GM12878 (cell line): ENCODE data around the gene METAP1. TPM values are rescaled to one million over a fixed set of nuclear protein-coding genes. Genes with fewer than 3 reads are reported as not detected.
A peak's percentile ranks its signal among the peaks of the same experiment; 100 is the strongest.

Experiments used
- ASH2L ChIP-seq: fragments of 300-600, 200-600 bp; sonication (generic); IDR thresholded peaks from 2 replicates; pipeline ENCODE4 v1.6.1; 2017; ENCODE audit warnings: low read depth, mild to moderate bottlenecking, borderline replicate concordance
- ELK1 ChIP-seq: IDR thresholded peaks from 2 replicates; pipeline ENCODE4 v1.6.1; 2012; ENCODE audit warnings: low read depth, low read length, improper control_type of control experiment
- HCFC1 ChIP-seq: fragments of 150-350 bp; IDR thresholded peaks from 2 replicates; pipeline ENCODE4 v1.6.1; 2014; ENCODE audit warnings: low read length
- KLF5 ChIP-seq: fragments of 450-650 bp; IDR thresholded peaks from 2 replicates; pipeline ENCODE4 v1.6.1; 2014; ENCODE audit warnings: mild to moderate bottlenecking; ENCODE audit not compliant: partially characterized antibody
- NR2C1 ChIP-seq: fragments of 450-650 bp; IDR thresholded peaks from 2 replicates; pipeline ENCODE4 v1.6.1; 2017; ENCODE audit warnings: antibody characterized with exemption, mild to moderate bottlenecking, moderate library complexity
- NR2C2 ChIP-seq: IDR thresholded peaks from 2 replicates; pipeline ENCODE4 v1.6.1; 2011; ENCODE audit warnings: borderline replicate concordance, low read depth; ENCODE audit not compliant: control insufficient read depth, insufficient read length
- POLR2AphosphoS2 ChIP-seq: IDR thresholded peaks from 2 replicates; pipeline ENCODE4 v1.6.1; 2011; ENCODE audit warnings: low read depth, mild to moderate bottlenecking, low read length, improper control_type of control experiment, moderate library complexity
- RCOR1 ChIP-seq: conservative IDR thresholded peaks from 2 replicates; pipeline ENCODE4 v1.6.1; 2012; ENCODE audit warnings: low read depth, low read length, improper control_type of control experiment
- SIX5 ChIP-seq: IDR thresholded peaks from 2 replicates; pipeline ENCODE4 v1.6.1; 2011; ENCODE audit warnings: mild to moderate bottlenecking, low read depth, low read length, moderate library complexity; ENCODE audit not compliant: severe bottlenecking
- SMARCA5 ChIP-seq: fragments of 450-650 bp; IDR thresholded peaks from 2 replicates; pipeline ENCODE4 v1.6.1; 2017; ENCODE audit warnings: mild to moderate bottlenecking
- TAF1 ChIP-seq: IDR thresholded peaks from 2 replicates; pipeline ENCODE4 v1.6.1; 2011; ENCODE audit warnings: mild to moderate bottlenecking, low read depth, low read length, borderline replicate concordance
- TCF12 ChIP-seq: IDR thresholded peaks from 2 replicates; pipeline ENCODE4 v1.6.1; 2011; ENCODE audit warnings: low read depth, mild to moderate bottlenecking, low read length
- ZNF274 ChIP-seq: IDR thresholded peaks from one replicate; pipeline ENCODE4 v1.8.0; 2011; ENCODE audit not compliant: insufficient read length, insufficient read depth
- ZSCAN29 ChIP-seq: fragments of 450-650 bp; IDR thresholded peaks from 2 replicates; pipeline ENCODE4 v1.6.1; 2017; ENCODE audit warnings: mild to moderate bottlenecking, moderate library complexity
- polyA plus RNA-seq, 11 experiments: library from polyadenylated mRNA; depleted of rRNA in 4 of 11; unstranded in 6 of 11; stranded (reverse) in 5 of 11; fragments of >200 nt; fragmentation: Nextera tagmentation in 4 of 11; fragmentation: Illumina TruSeq in 1 of 11; extraction: Ambion mirVana in 4 of 11; extraction: Trizol in 1 of 11; gene quantifications; 1 replicate in 1 of 11; 2 replicates in 10 of 11; pipeline versions ENCODE4 v1.2.1 to v1.2.3, GENCODE V29; 2011 to 2016; ENCODE audit warnings: inconsistent platforms in 2 of 11, missing spikeins in 2 of 11, low read depth in 1 of 11
- total RNA-seq, 4 experiments: library from RNA; depleted of rRNA in 3 of 4; stranded (reverse); fragments of >200 nt in 3 of 4; fragmentation: Illumina TruSeq in 1 of 4; extraction: Trizol in 1 of 4; gene quantifications; 2 replicates each; pipeline versions ENCODE4 v1.2.1 to v1.2.3, GENCODE V29; 2013 to 2021
- TF ChIP-seq, protein P1 (sequence below): fragments of 450-650 bp; formaldehyde crosslinking; IDR thresholded peaks from 2 replicates; pipeline ENCODE4 v1.4.0; 2022; ENCODE audit warnings: mild to moderate bottlenecking, moderate library complexity
- TF ChIP-seq, protein P2 (sequence below): fragments of 450-650 bp; formaldehyde crosslinking; IDR thresholded peaks from 2 replicates; pipeline ENCODE4 v1.4.0; 2020; ENCODE audit warnings: mild to moderate bottlenecking, moderate library complexity
- TF ChIP-seq, protein P3 (sequence below): fragments of 450-650 bp; IDR thresholded peaks from 2 replicates; pipeline ENCODE4 v1.6.1; 2017; ENCODE audit warnings: mild to moderate bottlenecking, low read depth, inconsistent platforms; ENCODE audit not compliant: poor library complexity, severe bottlenecking

Gene METAP1
- total and polyA plus RNA-seq, 10 of the 15 experiments (the other 5 are each of a cell fraction or from before 2014, with no cell fraction given) = 22.7 to 71.4 (median 45.1) TPM

- TF ChIP-seq, protein P1, sequence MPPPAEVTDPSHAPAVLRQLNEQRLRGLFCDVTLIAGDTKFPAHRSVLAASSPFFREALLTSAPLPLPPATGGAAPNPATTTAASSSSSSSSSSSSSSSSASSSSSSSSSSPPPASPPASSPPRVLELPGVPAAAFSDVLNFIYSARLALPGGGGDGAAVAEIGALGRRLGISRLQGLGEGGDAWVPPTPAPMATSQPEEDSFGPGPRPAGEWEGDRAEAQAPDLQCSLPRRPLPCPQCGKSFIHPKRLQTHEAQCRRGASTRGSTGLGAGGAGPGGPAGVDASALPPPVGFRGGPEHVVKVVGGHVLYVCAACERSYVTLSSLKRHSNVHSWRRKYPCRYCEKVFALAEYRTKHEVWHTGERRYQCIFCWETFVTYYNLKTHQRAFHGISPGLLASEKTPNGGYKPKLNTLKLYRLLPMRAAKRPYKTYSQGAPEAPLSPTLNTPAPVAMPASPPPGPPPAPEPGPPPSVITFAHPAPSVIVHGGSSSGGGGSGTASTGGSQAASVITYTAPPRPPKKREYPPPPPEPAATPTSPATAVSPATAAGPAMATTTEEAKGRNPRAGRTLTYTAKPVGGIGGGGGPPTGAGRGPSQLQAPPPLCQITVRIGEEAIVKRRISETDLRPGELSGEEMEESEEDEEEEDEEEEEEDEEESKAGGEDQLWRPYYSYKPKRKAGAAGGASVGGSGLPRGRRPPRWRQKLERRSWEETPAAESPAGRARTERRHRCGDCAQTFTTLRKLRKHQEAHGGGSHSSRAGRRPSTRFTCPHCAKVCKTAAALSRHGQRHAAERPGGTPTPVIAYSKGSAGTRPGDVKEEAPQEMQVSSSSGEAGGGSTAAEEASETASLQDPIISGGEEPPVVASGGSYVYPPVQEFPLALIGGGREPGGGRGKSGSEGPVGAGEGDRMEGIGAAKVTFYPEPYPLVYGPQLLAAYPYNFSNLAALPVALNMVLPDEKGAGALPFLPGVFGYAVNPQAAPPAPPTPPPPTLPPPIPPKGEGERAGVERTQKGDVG = no peak
- 0 out of 2 replicates have a peak, but pooled peaks have one; percentile 7 for TF ChIP-seq TCF12
- peak; percentile 94 for TF ChIP-seq POLR2AphosphoS2
- TF ChIP-seq ZSCAN29 = 0 out of 2 replicates have a peak, but pooled peaks have one; percentile 39
- TF ChIP-seq ASH2L = no peak
- no peak for TF ChIP-seq KLF5
- no peak for TF ChIP-seq HCFC1
- no peak for TF ChIP-seq ZNF274
- TF ChIP-seq SIX5 = no peak
- no peak for TF ChIP-seq NR2C2
- TF ChIP-seq TAF1 = peak; percentile 90; the same call in 1 of the 2 replicates
- TF ChIP-seq, protein P2, sequence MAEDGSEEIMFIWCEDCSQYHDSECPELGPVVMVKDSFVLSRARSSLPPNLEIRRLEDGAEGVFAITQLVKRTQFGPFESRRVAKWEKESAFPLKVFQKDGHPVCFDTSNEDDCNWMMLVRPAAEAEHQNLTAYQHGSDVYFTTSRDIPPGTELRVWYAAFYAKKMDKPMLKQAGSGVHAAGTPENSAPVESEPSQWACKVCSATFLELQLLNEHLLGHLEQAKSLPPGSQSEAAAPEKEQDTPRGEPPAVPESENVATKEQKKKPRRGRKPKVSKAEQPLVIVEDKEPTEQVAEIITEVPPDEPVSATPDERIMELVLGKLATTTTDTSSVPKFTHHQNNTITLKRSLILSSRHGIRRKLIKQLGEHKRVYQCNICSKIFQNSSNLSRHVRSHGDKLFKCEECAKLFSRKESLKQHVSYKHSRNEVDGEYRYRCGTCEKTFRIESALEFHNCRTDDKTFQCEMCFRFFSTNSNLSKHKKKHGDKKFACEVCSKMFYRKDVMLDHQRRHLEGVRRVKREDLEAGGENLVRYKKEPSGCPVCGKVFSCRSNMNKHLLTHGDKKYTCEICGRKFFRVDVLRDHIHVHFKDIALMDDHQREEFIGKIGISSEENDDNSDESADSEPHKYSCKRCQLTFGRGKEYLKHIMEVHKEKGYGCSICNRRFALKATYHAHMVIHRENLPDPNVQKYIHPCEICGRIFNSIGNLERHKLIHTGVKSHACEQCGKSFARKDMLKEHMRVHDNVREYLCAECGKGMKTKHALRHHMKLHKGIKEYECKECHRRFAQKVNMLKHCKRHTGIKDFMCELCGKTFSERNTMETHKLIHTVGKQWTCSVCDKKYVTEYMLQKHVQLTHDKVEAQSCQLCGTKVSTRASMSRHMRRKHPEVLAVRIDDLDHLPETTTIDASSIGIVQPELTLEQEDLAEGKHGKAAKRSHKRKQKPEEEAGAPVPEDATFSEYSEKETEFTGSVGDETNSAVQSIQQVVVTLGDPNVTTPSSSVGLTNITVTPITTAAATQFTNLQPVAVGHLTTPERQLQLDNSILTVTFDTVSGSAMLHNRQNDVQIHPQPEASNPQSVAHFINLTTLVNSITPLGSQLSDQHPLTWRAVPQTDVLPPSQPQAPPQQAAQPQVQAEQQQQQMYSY = no peak
- TF ChIP-seq RCOR1 = no peak
- no peak for TF ChIP-seq NR2C1
- TF ChIP-seq, protein P3, sequence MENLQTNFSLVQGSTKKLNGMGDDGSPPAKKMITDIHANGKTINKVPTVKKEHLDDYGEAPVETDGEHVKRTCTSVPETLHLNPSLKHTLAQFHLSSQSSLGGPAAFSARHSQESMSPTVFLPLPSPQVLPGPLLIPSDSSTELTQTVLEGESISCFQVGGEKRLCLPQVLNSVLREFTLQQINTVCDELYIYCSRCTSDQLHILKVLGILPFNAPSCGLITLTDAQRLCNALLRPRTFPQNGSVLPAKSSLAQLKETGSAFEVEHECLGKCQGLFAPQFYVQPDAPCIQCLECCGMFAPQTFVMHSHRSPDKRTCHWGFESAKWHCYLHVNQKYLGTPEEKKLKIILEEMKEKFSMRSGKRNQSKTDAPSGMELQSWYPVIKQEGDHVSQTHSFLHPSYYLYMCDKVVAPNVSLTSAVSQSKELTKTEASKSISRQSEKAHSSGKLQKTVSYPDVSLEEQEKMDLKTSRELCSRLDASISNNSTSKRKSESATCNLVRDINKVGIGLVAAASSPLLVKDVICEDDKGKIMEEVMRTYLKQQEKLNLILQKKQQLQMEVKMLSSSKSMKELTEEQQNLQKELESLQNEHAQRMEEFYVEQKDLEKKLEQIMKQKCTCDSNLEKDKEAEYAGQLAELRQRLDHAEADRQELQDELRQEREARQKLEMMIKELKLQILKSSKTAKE = peak; percentile 35
- peak; percentile 45; the same call in 1 of the 2 replicates for TF ChIP-seq ELK1
- no peak for TF ChIP-seq SMARCA5
Observed at GRCh38 chr4:99088481-99089365, 93.2 kb downstream of the METAP1 start, which contains the start of gene ADH5 (continued).
